Midbrain (tissue), 1 donor: Measurements from ENCODE around the gene MED22.
A peak's percentile ranks its signal among the peaks of the same experiment; 100 is the strongest.

ENCODE experiments used
- DNase-seq: peaks from one replicate; lab custom pipeline; 2025; lab: John Stamatoyannopoulos, UW

Gene MED22

GRCh38 chr9:133355881-133356357, 8.0 kb upstream of the MED22 start:
- DNase-seq: no peak

DNA sequence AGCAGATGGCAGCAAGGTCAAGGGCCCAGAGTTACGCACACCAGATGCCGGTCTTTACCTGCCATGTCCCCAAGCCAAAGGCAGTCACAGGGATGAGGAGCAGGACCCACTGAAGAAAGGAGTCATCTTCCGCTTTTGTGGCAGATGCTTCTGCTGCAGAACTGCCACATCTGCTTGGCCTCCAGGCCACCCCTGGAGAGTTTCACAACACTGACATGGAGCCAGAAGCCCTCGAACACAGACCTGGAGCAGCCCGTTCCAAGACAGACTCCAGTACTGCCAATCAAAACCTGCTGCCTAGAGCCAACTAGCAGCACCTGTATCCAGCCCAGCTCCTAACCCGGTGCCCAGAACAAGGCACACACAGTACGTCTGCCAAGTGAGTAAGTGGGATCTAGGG, 6.8 kb upstream of the MED22 start:
- no peak for DNase-seq

GRCh38 chr9:133353548-133353947, 5.6 kb upstream of the MED22 start:
- DNase-seq: no peak

DNA sequence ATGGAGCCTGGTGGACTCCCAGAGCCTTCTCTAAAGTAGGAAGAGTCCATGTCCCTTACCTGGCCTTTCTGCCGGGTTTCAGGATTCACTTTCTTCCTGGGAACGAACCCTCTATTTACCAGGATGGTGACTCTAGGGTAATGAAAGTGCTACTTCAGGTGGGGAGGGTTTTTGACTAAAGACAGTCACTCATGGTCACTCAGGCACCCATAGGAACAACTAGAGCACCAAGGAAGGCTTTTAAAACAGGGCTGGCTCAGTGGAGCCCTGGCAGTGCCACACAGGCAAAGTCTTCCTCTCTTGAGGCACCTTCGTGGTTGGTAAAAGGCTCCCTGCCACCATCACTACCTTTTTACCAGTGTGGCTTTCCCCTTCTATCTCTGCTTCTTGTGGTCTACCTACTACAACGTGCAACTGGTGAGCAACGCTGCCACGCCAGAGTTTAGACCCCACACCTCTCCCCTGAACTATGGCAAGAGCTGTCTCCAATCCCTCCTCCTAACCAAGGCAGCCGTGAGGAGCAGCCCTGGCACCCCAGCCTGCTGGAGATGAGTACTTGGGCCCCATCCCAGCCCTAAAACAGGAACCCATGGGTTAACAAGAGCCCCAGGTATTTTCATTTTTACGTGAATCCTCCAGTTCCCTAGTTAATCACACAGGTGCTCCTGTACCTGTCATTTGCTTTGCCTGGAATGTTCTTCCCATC, 4.9 kb upstream of the MED22 start:
- DNase-seq: no peak

GRCh38 chr9:133351908-133352634, 4.1 kb upstream of the MED22 start:
- DNase-seq: no peak

GRCh38 chr9:133351526-133351907, 3.6 kb upstream of the MED22 start:
- no peak for DNase-seq

DNA sequence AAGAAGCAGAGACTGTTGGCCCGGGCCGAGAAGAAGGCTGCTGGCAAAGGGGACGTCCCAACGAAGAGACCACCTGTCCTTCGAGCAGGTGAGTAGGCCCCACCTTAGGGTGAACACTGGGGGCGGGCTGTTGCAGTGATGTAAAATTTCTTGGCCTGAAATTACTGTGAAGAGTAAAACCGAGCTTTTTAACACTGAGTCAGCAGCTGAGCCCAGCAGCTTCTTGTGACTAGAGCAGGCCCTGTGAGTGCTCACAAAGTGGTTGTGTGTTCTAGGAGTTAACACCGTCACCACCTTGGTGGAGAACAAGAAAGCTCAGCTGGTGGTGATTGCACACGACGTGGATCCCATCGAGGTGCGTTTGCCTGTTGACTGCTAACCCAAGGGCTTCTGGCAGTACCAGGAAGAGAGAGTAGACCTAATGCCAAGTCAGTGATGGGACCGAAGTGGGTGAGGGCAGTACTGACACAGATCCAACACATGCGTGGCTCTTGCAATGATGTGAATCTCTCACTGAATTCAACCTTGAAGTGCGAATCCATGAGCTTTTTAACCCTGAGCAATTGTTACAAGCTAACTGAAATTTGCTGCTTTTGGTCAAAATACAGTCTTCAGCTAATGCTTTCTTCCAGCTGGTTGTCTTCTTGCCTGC, 2.2 kb upstream of the MED22 start:
- DNase-seq: no peak

GRCh38 chr9:133348718-133349573, 1.0 kb upstream of the MED22 start:
- DNase-seq: no peak

DNA sequence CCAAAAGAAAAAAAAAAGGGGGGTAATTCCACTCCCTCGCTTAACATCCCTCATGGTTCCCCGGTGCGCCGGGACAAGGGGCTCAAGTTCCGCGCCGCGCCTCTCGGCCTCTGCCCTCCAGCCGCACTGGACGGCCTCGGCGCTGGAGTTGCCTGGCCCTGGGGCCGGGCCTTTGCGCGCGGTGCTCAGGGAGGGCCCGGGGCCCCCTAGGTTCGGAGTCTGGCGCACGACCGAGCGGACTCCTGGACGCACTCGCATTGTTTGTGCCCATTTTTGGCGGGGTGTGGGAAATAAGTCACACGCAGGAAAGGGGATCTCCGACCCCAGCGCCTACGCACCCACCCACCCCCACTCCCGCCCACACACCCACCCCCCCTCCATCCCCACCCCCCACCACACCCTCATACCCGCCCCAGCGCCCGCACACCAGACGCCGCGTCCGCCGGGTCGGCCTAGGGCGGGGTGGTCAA, 381 bp downstream of the MED22 start:
- DNase-seq: no peak

DNA sequence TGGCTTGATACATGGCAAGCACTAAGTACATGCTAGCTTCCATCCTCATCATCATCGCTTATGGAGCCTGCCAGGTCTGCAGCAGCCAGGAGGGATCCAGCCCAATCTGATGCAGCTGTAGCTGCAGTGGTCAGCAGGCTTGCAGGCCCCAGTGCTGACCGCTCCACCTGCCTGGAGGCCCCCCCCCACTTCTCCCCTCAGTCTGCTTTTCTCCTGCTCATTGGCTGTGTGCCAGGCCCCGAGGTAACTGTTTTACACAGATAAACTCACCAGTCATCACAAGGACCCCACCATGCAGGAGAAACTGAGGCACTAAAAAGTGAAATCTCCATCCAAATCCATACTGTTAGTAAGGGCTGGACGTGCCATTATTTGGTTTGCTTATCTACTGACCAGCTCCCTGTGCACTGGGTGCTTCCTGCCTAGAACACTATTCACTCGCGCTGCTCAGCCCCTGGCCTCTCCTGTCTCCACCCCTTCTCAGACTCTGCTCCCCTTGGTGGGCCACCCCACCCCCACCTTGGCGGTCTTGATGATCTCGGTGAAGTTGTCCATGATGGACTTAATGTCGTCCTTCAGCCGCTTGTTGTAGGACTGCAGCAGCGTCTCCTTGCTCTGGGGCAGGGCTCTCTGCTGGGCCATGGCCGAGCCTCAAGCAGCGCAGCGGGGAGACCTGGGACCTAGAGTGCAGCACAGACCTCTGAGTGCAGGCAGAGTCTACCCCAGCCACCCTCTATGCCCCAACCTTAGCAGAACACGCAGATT, 1.7 kb downstream of the MED22 start:
- DNase-seq: no peak

GRCh38 chr9:133345596-133345995, 2.3 kb downstream of the MED22 start:
- DNase-seq: no peak

DNA sequence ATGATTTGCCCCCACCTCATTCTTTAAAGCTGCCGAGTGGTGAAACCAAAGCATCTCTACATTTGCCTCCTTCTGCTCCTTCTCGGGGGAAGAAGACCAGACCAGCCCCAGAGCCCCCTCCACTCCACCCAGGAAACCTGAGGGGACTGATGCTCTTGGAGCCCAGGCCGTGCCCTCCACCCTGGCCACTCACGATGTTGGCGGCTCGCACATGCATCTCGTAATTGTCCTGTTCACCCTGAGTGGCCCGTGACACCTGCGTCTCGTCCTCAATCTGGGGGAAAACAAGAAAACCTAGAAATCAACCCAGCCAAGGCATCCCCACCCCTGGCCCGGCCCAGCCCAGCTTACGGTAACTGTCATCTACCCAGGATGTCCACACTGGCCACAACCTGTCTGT, 3.0 kb downstream of the MED22 start:
- no peak for DNase-seq

GRCh38 chr9:133344071-133344470, 3.9 kb downstream of the MED22 start:
- DNase-seq: no peak

GRCh38 chr9:133342570-133342969, 5.4 kb downstream of the MED22 start:
- DNase-seq: no peak

DNA sequence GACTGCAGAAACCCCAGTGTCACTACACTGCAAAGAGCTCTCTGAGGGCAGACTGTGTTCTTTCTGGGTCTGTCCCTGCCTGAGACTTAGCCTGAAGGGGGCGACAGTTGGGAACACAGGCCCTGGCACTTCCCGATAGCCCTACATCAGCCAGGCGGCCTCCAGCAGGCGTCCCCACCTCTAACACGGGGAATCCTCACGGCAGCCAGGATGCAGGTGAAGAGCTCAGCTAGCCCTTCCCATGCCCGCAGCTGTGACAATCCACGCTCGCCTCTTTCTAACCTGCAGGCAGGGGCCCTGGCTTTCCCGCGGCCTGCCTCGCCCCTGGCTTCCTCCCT, 5.9 kb downstream of the MED22 start:
- no peak for DNase-seq

DNA sequence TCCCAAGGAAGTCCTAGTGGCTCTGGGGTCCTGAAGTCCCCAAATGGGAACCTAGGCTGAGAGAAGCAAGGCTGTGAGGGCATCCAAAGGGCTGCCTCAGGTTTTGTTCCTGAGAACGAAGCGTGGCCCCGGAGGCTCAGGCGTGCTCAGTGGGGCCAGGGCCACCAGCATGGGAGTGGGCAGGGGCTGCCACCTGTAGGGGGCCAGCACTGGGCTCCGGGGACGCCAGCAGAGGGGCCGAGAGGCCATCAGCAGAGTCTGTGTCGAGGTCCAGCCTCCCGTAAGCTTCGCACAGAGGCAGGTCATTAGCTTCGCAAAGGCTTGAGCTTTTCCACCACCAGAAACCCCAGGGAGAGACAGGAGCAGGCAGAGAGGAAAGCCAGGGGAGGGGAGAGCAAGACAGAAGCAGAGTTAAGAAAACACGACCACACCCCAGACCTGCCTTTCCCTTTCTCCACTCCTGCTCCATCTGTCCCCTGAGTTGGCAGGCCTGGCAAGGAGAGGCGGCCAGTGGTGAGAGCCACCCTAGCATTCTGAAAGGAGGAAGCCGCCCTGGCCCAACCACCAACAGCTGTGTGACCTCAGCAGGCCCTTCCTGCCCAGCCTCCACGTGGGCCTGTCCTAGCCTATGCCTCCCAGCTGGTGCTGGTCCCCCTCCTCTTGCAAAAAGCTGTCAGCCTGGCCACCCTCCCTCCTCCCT, 6.4 kb downstream of the MED22 start:
- DNase-seq: peak; percentile 17

DNA sequence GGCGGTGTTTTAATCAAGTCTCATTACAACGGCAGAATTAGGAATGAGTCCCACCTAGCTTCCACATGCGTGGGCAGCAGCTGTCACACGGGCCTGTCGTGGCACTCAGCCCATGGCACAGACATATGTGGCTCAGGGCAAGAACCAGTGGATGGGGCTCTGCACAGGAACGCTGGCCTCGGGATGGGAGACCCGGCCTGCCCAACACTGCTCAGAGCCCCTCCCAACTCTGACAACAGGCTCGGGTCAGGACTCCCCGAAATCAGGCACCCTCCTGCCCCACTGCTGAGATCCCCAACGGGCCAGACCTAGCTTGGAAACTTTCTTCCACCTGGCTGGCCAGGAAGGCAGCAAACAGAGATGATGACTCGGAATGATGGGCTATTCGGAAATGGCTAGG, 7.0 kb downstream of the MED22 start:
- no peak for DNase-seq

GRCh38 chr9:133340256-133340655, 7.7 kb downstream of the MED22 start:
- no peak for DNase-seq

DNA sequence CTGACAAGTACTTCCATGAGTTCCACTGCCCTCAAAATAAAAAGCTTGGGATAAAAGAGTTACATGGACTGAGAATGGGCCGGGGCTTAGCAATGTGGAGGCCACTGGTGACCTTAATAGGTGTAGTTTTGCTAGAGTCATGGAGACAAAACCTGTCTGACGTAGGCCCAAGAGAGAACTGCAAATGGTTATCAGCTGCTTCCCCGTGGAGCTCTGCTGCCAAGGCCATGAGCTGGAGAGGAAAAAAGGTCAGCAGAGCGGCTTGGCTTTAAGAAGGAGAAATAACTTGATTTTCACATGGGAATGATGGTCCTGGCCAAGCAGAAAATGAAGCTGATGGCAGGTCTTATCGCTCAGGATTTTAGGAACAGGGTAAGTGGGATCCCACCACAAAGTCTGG, 8.3 kb downstream of the MED22 start:
- no peak for DNase-seq

DNA sequence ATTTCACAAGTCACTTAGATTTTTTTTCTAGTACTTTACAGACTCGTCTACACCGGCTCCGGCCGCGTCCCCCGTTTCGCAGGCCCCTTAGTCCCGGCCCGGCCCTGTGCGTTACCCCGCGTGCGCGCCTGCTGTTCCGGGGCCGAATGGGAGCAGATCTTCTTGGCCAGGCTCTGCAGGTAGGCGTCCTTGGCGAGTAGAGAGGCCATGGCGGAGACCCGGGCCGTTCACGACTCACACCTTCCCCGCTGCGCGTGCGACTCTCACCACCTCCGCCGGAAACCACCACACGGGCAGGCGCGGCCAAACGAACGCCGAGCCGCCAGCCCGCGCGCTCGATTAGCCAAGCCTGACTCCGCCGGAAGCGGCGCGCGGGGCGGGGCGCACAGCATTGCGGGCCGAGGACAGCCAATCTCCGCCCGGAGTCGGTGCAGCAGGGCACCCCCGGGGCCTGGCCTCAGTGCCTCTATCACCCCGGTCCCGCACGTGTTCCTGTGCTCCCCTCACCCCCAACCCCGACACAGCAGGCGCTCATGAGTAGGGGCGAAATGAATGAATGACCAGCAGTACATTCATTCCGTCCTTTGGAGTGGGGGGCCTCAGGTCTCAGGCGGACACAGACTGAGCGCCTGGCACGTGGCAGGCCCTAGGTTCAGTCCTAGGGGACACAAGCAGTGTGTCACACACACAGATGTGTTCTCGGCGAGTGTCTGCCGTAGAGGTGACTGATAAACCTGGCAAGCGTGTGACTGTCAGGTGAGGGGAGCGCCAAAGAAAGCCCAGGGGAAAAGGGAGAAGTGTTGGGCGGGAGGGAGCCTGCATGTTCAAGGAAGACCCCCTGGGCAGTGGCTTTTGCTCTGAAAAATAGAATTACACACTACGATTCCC, 11.8 kb downstream of the MED22 start, which contains the start of gene SURF6:
Gene SURF6, minus strand, starts transcription at position 265 of the 888 bp plus-strand sequence. Its CDS starts 56 bp downstream, at position 209.
- peak; percentile 91 for DNase-seq
